Caco-2 (cell line): Measurements from ENCODE around the gene UBE2Q1. TPM values are rescaled to one million over a fixed set of nuclear protein-coding genes. Genes with fewer than 3 reads are reported as not detected.
A peak's percentile ranks its signal among the peaks of the same experiment; 100 is the strongest.

Experiments
- BruUV-seq: library from RNA; stranded (reverse); fragments of 400-500 nt; replicated peaks from 2 replicates; lab custom pipeline; 2021; lab: Mats Ljungman, UMichigan
- CTCF ChIA-PET: fragments of 300-600 bp; sonication (Branson Sonifier 250); formaldehyde crosslinking; loops from one replicate; lab custom pipeline; 2022; ENCODE audit warnings: antibody characterized with exemption; lab: Charles Lee
- POLR2A ChIA-PET: fragments of 300-600 bp; sonication (Branson Sonifier 250); formaldehyde crosslinking; loops from one replicate; lab custom pipeline; 2022; ENCODE audit warnings: antibody characterized with exemption; lab: Charles Lee
- DNase-seq, 2 experiments: peaks; one replicate each; pipeline versions ENCODE4 v3.0.0 to v3.0.0-alpha.2; 2020 to 2022
- H3K27me3 ChIP-seq: replicated peaks from 2 replicates; pipeline ENCODE4 v1.6.0; 2011; ENCODE audit warnings: low read length; ENCODE audit not compliant: control insufficient read depth, insufficient read depth
- H3K36me3 ChIP-seq: 2 replicates; pipeline ENCODE4 v1.5.1; 2011; ENCODE audit warnings: low read length; ENCODE audit not compliant: control insufficient read depth, insufficient read depth
- H3K4me1 ChIP-seq: fragments of 250-450 bp; sonication (Bioruptor Pico); 2 replicates; pipeline ENCODE4 v1.5.1; 2020; ENCODE audit warnings: mild to moderate bottlenecking
- H3K4me3 ChIP-seq: 2 replicates; pipeline ENCODE4 v1.5.1; 2011; ENCODE audit warnings: low read depth, mild to moderate bottlenecking, control low read depth, low read length
- H3K9me3 ChIP-seq: fragments of 250-450 bp; sonication (Bioruptor Pico); 2 replicates; pipeline ENCODE4 v1.5.1; 2020; ENCODE audit warnings: mild to moderate bottlenecking, moderate library complexity
- H3K27ac Mint-ChIP-seq: one replicate; pipeline ENCODE4 v1.8.0; 2022; ENCODE audit warnings: mixed read lengths; ENCODE audit not compliant: unreplicated experiment
- H3K27me3 Mint-ChIP-seq: one replicate; pipeline ENCODE4 v1.8.0; 2022; ENCODE audit warnings: mixed read lengths; ENCODE audit not compliant: insufficient read depth, unreplicated experiment
- H3K36me3 Mint-ChIP-seq: one replicate; pipeline ENCODE4 v1.8.0; 2022; ENCODE audit warnings: mild to moderate bottlenecking, mixed read lengths; ENCODE audit not compliant: insufficient read depth, unreplicated experiment
- H3K4me1 Mint-ChIP-seq: one replicate; pipeline ENCODE4 v1.8.0; 2022; ENCODE audit warnings: low read depth, mixed read lengths; ENCODE audit not compliant: unreplicated experiment
- H3K4me3 Mint-ChIP-seq: one replicate; pipeline ENCODE4 v1.8.0; 2022; ENCODE audit warnings: mild to moderate bottlenecking, moderate library complexity, mixed read lengths; ENCODE audit not compliant: unreplicated experiment
- H3K9me3 Mint-ChIP-seq: one replicate; pipeline ENCODE4 v1.8.0; 2022; ENCODE audit warnings: mixed read lengths; ENCODE audit not compliant: unreplicated experiment
- CTCF ChIP-seq, 2 experiments: fragments of 200-600 bp in 1 of 2; IDR thresholded peaks; 1 replicate in 1 of 2; 2 replicates in 1 of 2; pipeline versions ENCODE4 v1.5.1 to v1.8.0; 2011 to 2022; ENCODE audit warnings: antibody characterized with exemption in 1 of 2, control low read depth in 1 of 2, inconsistent platforms in 1 of 2, low read depth in 1 of 2, low read length in 1 of 2, mild to moderate bottlenecking in 1 of 2, moderate library complexity in 1 of 2; ENCODE audit not compliant: insufficient read depth in 1 of 2, severe bottlenecking in 1 of 2, unreplicated experiment in 1 of 2
- intact Hi-C: fragments of 100-400 bp; cut with micrococcal nuclease; formaldehyde crosslinking; loops from one replicate; pipeline ENCODE4 v1.10.0; 2022; ENCODE audit not compliant: unreplicated experiment
- total RNA-seq: library from RNA; stranded (reverse); gene quantifications from 2 replicates; pipeline ENCODE4 v1.2.3, GENCODE V29; 2022

The UBE2Q1 gene
- total RNA-seq, 1 experiment from 2014 or later = 93.2 TPM

GRCh38 chr1:154551474-154551873 lies 7.0 kb downstream of the UBE2Q1 start:
- Mint-ChIP-seq H3K36me3 (peaks cover 73% of the 10 kb centered on the region), H3K27me3 (no peaks in the 10 kb centered on the region), H3K9me3 (no peaks in the 10 kb centered on the region), H3K4me3 (no peak overlapping the region), H3K27ac (no peak overlapping the region), H3K4me1 (peaks cover 9% of the 10 kb centered on the region)
- H3K36me3 ChIP-seq = peaks cover 16% of the 10 kb centered on the region
- ChIA-PET CTCF (interaction anchor here (0.7 to 1.2 kb wide), 2 partner anchors 72 to 97 kb away, joined by 3 read pairs; no protein-coding TSS in a partner anchor), POLR2A (no interaction called here)
- intact Hi-C loops = no loop called here
- TF ChIP-seq CTCF (IDR thresholded peaks at IDR 0.05; ENCODE audit: insufficient read depth in 1 of 2, low read depth in 1 of 2, low read length in 1 of 2, severe bottlenecking in 1 of 2, unreplicated experiment in 1 of 2) = no peak
- no peak overlapping the region for H3K4me3 ChIP-seq
- BruUV-seq = no TSS peak
- no peak for DNase-seq
- H3K27me3 ChIP-seq = no peaks in the 10 kb centered on the region
- peaks cover 4% of the 10 kb centered on the region for H3K4me1 ChIP-seq
- H3K9me3 ChIP-seq = no peaks in the 10 kb centered on the region

GRCh38 chr1:154550657-154551056 lies 7.8 kb downstream of the UBE2Q1 start:
- Mint-ChIP-seq H3K4me1 (peaks cover 9% of the 10 kb centered on the region), H3K9me3 (no peaks in the 10 kb centered on the region), H3K36me3 (peaks cover 65% of the 10 kb centered on the region), H3K27me3 (no peaks in the 10 kb centered on the region), H3K4me3 (no peak overlapping the region), H3K27ac (no peak overlapping the region)
- no peaks in the 10 kb centered on the region for H3K4me1 ChIP-seq
- no TSS peak for BruUV-seq
- ChIA-PET CTCF (no interaction called here), POLR2A (no interaction called here)
- peaks cover 16% of the 10 kb centered on the region for H3K36me3 ChIP-seq
- TF ChIP-seq CTCF (IDR thresholded peaks at IDR 0.05; ENCODE audit: insufficient read depth in 1 of 2, low read depth in 1 of 2, low read length in 1 of 2, severe bottlenecking in 1 of 2, unreplicated experiment in 1 of 2) = no peak
- no peaks in the 10 kb centered on the region for H3K9me3 ChIP-seq
- no peak for DNase-seq
- intact Hi-C loops = no loop called here
- no peaks in the 10 kb centered on the region for H3K27me3 ChIP-seq
- no peak overlapping the region for H3K4me3 ChIP-seq

GRCh38 chr1:154550070-154550469 lies 8.4 kb downstream of the UBE2Q1 start:
- BruUV-seq = TSS peak; percentile 30
- no peaks in the 10 kb centered on the region for H3K27me3 Mint-ChIP-seq

More at GRCh38 chr1:154550070-154550469, 8.4 kb downstream of the UBE2Q1 start:
- DNase-seq = no peak
- Histone ChIP-seq H3K9me3 (no peaks in the 10 kb centered on the region), H3K4me3 (no peak overlapping the region), H3K4me1 (no peaks in the 10 kb centered on the region), H3K27me3 (no peaks in the 10 kb centered on the region), H3K36me3 (peaks cover 14% of the 10 kb centered on the region)
- Mint-ChIP-seq H3K9me3 (no peaks in the 10 kb centered on the region), H3K4me3 (no peak overlapping the region), H3K4me1 (peaks cover 9% of the 10 kb centered on the region), H3K27ac (no peak overlapping the region), H3K36me3 (peaks cover 59% of the 10 kb centered on the region)
- no peak for TF ChIP-seq CTCF (IDR thresholded peaks at IDR 0.05; ENCODE audit: insufficient read depth in 1 of 2, low read depth in 1 of 2, low read length in 1 of 2, severe bottlenecking in 1 of 2, unreplicated experiment in 1 of 2)
- intact Hi-C loops = no loop called here
- ChIA-PET POLR2A (no interaction called here), CTCF (no interaction called here)
